Epithelial cell of esophagus (primary cell): ENCODE measurements around the gene SLC34A2.

Experiments
- DNase-seq: peaks from one replicate; pipeline ENCODE4 v3.0.0; 2010; ENCODE audit warnings: low read depth
- H3K4me3 ChIP-seq: 2 replicates; pipeline ENCODE4 v1.5.1; 2011; ENCODE audit warnings: mild to moderate bottlenecking, low read length, control low read depth
- TF ChIP-seq, protein P1 (sequence below): IDR thresholded peaks from 2 replicates; pipeline ENCODE4 v1.5.1; 2011; ENCODE audit warnings: low read depth, mild to moderate bottlenecking, low read length, control low read depth, inconsistent platforms; ENCODE audit not compliant: insufficient read depth; ENCODE audit errors: missing control alignments

Gene SLC34A2

DNA sequence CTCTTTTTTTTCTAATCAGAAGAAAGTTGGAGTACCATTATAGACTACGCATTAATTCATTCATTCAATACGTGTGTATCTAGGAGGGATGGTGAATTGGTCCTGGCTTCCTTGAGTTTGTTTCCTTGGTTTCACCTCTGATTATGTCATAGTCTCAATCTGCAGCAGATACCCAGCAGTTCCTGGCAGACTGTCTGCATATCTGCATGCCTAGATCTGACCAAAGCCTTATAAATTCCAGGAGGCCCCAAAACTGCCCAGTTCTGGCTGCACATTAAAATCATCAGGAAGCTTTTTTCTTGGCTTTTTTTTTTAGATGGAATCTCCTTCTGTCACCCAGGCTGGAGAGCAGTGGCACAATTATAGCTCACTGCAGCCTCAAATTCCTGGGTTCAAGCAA is 27.2 kb upstream of the SLC34A2 start:
- DNase-seq: no peak
- H3K4me3 ChIP-seq: no peak overlapping the region
- TF ChIP-seq, protein P1, sequence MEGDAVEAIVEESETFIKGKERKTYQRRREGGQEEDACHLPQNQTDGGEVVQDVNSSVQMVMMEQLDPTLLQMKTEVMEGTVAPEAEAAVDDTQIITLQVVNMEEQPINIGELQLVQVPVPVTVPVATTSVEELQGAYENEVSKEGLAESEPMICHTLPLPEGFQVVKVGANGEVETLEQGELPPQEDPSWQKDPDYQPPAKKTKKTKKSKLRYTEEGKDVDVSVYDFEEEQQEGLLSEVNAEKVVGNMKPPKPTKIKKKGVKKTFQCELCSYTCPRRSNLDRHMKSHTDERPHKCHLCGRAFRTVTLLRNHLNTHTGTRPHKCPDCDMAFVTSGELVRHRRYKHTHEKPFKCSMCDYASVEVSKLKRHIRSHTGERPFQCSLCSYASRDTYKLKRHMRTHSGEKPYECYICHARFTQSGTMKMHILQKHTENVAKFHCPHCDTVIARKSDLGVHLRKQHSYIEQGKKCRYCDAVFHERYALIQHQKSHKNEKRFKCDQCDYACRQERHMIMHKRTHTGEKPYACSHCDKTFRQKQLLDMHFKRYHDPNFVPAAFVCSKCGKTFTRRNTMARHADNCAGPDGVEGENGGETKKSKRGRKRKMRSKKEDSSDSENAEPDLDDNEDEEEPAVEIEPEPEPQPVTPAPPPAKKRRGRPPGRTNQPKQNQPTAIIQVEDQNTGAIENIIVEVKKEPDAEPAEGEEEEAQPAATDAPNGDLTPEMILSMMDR: no peak

GRCh38 chr4:25632135-25632534 is 23.5 kb upstream of the SLC34A2 start:
- TF ChIP-seq, protein P1: no peak
- peak; percentile 26 for DNase-seq
- no peak overlapping the region for H3K4me3 ChIP-seq

- H3K4me3 ChIP-seq: no peak overlapping the region
- DNase-seq: no peak
- TF ChIP-seq, protein P1: no peak
Measured at GRCh38 chr4:25633541-25633940, 22.1 kb upstream of the SLC34A2 start.

GRCh38 chr4:25635501-25635900 is 20.1 kb upstream of the SLC34A2 start:
- TF ChIP-seq, protein P1: no peak
- H3K4me3 ChIP-seq: no peak overlapping the region
- DNase-seq: peak; percentile 83

DNA sequence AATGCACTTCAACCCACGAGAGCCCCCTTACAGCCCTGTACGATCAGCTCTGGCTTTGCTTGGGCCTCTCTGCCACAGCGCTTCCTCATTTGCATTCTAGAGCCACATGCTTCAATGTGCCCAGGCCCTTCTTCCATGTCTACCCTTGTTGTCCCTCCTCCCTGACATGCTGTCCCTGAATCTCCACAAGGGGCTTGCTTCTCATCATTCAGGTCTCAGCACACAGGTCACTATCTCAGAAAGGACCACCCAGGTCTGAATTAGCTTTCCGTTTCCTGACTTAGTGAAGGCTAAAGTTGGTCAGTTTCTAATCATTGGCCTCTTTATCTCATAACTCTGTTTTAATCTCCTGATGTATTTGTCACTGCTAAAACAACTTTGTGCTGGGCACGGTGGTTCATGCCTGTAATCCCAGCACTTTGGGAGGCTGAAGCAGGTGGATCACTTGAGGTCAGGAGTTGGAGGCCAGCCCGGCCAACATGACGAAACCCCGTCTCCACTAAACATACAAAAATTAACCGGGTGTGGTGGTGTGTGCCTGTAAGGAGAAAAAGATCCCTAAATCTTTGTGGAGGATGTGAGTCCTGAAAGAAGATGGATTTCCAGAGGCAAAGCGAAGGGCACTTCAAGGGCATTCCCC is 17.9 kb upstream of the SLC34A2 start:
- TF ChIP-seq, protein P1: no peak
- DNase-seq: no peak
- H3K4me3 ChIP-seq: no peak overlapping the region

DNA sequence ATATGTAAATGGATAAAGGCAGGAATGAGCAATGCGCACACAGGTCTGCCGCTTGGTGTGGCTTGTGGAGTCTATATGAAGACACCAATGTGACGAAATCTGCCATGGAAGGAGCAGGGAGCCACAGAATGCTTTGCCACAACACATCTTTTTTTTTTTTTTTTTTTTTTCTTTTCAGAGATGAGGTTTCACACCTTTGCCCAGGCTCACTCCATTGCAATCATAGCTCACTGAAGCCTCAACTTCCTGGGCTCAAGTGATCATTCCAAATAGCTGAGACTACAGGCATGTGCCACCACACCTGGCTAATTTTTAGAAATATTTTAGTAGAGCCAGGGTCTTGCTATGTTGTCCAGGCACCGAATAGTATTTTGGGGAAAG is 17.4 kb upstream of the SLC34A2 start:
- no peak for DNase-seq
- TF ChIP-seq, protein P1: no peak
- H3K4me3 ChIP-seq: no peak overlapping the region

GRCh38 chr4:25638806-25639205 is 16.8 kb upstream of the SLC34A2 start:
- TF ChIP-seq, protein P1: no peak
- DNase-seq: no peak

More at GRCh38 chr4:25638806-25639205, 16.8 kb upstream of the SLC34A2 start:
- H3K4me3 ChIP-seq: no peak overlapping the region
